ENCODE data around the gene ZNF839.

Gene ZNF839

DNA sequence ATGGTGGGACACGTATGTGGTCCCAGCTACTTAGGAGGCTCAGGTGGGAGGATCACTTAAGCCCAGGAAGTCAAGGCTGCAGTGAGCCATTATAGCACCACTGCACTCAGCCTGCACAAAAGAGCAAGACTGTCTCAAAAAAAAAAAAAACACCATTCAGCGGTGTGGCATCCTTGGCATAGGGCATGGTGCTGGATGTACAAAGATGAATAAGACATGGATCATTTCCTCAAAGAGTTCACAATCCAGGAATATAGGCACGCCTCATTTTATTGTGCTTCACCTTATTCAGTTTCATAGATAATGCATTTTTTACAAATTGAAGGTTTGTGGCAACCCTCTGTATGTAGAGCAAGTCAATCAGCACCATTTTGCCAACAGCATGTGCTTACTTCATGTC is 36.7 kb downstream of the ZNF839 start:
- Histone ChIP-seq H3K79me2 (ENCODE audit: insufficient read depth, low read length) (no peaks in the 10 kb centered on the region), H3K36me3 (ENCODE audit: insufficient read depth, low read length) (peaks cover 44% of the 10 kb centered on the region), H4K20me1 (ENCODE audit: insufficient read depth, low read length) (no peaks in the 10 kb centered on the region), H3K27me3 (ENCODE audit: insufficient read depth, low read length, poor library complexity) (no peaks in the 10 kb centered on the region), H3K4me3 (ENCODE audit: low read depth in 1 of 2, low read length in 2 of 2) (no peak overlapping the region), H3K27ac (ENCODE audit: low read length) (no peak overlapping the region), H3K9me3 (ENCODE audit: insufficient read depth, low read length, severe bottlenecking) (no peaks in the 10 kb centered on the region), H3K4me1 (ENCODE audit: insufficient read depth, low read length) (peaks cover 7% of the 10 kb centered on the region), H3K4me2 (ENCODE audit: insufficient read depth, low read length) (no peak overlapping the region), H2AFZ (ENCODE audit: low read depth, low read length) (no peak overlapping the region), H3K9ac (ENCODE audit: low read depth, low read length) (no peak overlapping the region)
- no peak for DNase-seq
- TF ChIP-seq, protein P1, sequence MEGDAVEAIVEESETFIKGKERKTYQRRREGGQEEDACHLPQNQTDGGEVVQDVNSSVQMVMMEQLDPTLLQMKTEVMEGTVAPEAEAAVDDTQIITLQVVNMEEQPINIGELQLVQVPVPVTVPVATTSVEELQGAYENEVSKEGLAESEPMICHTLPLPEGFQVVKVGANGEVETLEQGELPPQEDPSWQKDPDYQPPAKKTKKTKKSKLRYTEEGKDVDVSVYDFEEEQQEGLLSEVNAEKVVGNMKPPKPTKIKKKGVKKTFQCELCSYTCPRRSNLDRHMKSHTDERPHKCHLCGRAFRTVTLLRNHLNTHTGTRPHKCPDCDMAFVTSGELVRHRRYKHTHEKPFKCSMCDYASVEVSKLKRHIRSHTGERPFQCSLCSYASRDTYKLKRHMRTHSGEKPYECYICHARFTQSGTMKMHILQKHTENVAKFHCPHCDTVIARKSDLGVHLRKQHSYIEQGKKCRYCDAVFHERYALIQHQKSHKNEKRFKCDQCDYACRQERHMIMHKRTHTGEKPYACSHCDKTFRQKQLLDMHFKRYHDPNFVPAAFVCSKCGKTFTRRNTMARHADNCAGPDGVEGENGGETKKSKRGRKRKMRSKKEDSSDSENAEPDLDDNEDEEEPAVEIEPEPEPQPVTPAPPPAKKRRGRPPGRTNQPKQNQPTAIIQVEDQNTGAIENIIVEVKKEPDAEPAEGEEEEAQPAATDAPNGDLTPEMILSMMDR (IDR thresholded peaks at IDR 0.05; ENCODE audit: borderline replicate concordance, extremely low read depth, low read length, poor library complexity, severe bottlenecking), result no peak
- no peak for TF ChIP-seq EZH2 (IDR thresholded peaks at IDR 0.05; ENCODE audit: borderline replicate concordance, low read depth, low read length, severe bottlenecking)
- ATAC-seq (ENCODE audit: insufficient read depth, low read depth), result no peak

DNA sequence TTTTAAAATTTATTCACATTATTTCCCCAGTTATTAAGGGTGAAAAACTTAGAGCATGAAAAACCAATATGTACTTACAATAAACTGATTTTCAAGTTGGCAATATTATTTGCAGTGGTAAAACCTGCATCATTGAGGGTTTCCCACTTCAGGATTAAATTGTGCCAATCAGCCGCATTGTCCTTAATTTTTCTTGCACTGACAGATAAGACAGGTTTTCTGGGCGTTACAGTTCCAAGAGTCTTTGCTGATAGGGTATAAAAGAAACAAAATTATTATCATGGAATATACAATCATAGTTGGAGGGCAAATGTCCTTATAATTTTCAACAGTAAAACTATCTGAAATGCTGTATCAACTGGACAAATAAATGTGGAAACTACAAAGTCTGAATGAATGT is 39.8 kb downstream of the ZNF839 start:
- DNase-seq (no peak), ATAC-seq (ENCODE audit: insufficient read depth, low read depth) (no peak)
- TF ChIP-seq, protein P1 (IDR thresholded peaks at IDR 0.05; ENCODE audit: borderline replicate concordance, extremely low read depth, low read length, poor library complexity, severe bottlenecking), result no peak
- no peak for TF ChIP-seq EZH2 (IDR thresholded peaks at IDR 0.05; ENCODE audit: borderline replicate concordance, low read depth, low read length, severe bottlenecking)
- H3K9ac ChIP-seq (ENCODE audit: low read depth, low read length), result no peak overlapping the region
- no peaks in the 10 kb centered on the region for H3K27me3 ChIP-seq (ENCODE audit: insufficient read depth, low read length, poor library complexity)
- no peaks in the 10 kb centered on the region for H4K20me1 ChIP-seq (ENCODE audit: insufficient read depth, low read length)
- H2AFZ ChIP-seq (ENCODE audit: low read depth, low read length), result no peak overlapping the region
- no peak overlapping the region for H3K4me2 ChIP-seq (ENCODE audit: insufficient read depth, low read length)
- H3K4me1 ChIP-seq (ENCODE audit: insufficient read depth, low read length), result peaks cover 28% of the 10 kb centered on the region
- peaks cover 17% of the 10 kb centered on the region for H3K79me2 ChIP-seq (ENCODE audit: insufficient read depth, low read length)
- H3K9me3 ChIP-seq (ENCODE audit: insufficient read depth, low read length, severe bottlenecking), result no peaks in the 10 kb centered on the region
- peaks cover 30% of the 10 kb centered on the region for H3K36me3 ChIP-seq (ENCODE audit: insufficient read depth, low read length)
- H3K4me3 ChIP-seq (ENCODE audit: low read depth in 1 of 2, low read length in 2 of 2), result no peak overlapping the region
- no peak overlapping the region for H3K27ac ChIP-seq (ENCODE audit: low read length)

DNA sequence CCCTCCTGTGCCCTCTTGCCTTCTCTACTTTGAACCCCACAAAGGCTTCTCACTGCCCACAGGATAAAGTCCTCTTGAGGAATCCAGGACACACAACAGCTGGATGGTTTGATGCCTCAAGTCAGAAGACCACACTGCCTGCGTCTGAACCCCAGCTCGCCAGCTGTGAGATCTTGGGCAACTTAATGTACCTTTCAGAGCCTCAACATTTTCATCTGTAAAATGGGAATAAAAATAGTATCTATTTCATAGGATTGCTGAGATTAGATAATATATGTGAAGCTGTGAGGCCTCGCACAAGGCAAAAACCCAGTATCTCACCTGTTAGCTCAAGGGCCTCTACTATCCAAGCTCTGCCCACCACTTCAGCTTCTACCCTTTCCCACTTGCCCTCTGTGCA is 40.8 kb downstream of the ZNF839 start:
- DNase-seq (no peak), ATAC-seq (ENCODE audit: insufficient read depth, low read depth) (no peak)
- Histone ChIP-seq H3K27ac (ENCODE audit: low read length) (no peak overlapping the region), H3K27me3 (ENCODE audit: insufficient read depth, low read length, poor library complexity) (no peaks in the 10 kb centered on the region), H3K4me1 (ENCODE audit: insufficient read depth, low read length) (peaks cover 33% of the 10 kb centered on the region), H2AFZ (ENCODE audit: low read depth, low read length) (no peak overlapping the region), H3K4me3 (ENCODE audit: low read depth in 1 of 2, low read length in 2 of 2) (no peak overlapping the region), H4K20me1 (ENCODE audit: insufficient read depth, low read length) (no peaks in the 10 kb centered on the region), H3K79me2 (ENCODE audit: insufficient read depth, low read length) (peaks cover 17% of the 10 kb centered on the region), H3K9ac (ENCODE audit: low read depth, low read length) (no peak overlapping the region), H3K4me2 (ENCODE audit: insufficient read depth, low read length) (no peak overlapping the region), H3K36me3 (ENCODE audit: insufficient read depth, low read length) (peaks cover 21% of the 10 kb centered on the region), H3K9me3 (ENCODE audit: insufficient read depth, low read length, severe bottlenecking) (no peaks in the 10 kb centered on the region)
- TF ChIP-seq, protein P1 (IDR thresholded peaks at IDR 0.05; ENCODE audit: borderline replicate concordance, extremely low read depth, low read length, poor library complexity, severe bottlenecking), result no peak
- TF ChIP-seq EZH2 (IDR thresholded peaks at IDR 0.05; ENCODE audit: borderline replicate concordance, low read depth, low read length, severe bottlenecking), result no peak

DNA sequence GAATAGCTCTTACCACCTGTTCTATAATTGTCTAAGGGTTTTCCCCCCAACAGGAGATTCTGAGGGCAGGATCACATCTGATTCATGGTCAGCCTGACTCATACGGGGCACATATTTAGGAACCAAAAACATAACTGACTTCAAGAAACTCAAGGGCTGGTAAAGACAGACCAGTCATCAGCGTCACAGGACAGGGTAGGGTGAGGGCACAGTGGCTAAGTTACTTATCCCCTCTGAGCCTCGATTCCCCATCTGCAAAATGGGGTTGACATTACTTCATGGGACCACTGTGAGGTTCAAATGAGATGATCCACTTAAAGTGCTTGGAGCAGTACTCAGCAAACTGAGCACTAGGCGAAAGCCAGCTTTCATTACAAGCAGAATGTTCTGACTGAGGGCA is 42.5 kb downstream of the ZNF839 start:
- H3K4me1 ChIP-seq (ENCODE audit: insufficient read depth, low read length), result peaks cover 33% of the 10 kb centered on the region
- TF ChIP-seq EZH2 (IDR thresholded peaks at IDR 0.05; ENCODE audit: borderline replicate concordance, low read depth, low read length, severe bottlenecking), result no peak
- TF ChIP-seq, protein P1 (IDR thresholded peaks at IDR 0.05; ENCODE audit: borderline replicate concordance, extremely low read depth, low read length, poor library complexity, severe bottlenecking), result no peak
- peak overlapping the region; percentile 75 for H3K9ac ChIP-seq (ENCODE audit: low read depth, low read length)
- H3K4me3 ChIP-seq (ENCODE audit: low read depth in 1 of 2, low read length in 2 of 2), result peak overlapping the region; percentile 70 to 93
- H3K79me2 ChIP-seq (ENCODE audit: insufficient read depth, low read length), result peaks cover 17% of the 10 kb centered on the region
- peaks cover 9% of the 10 kb centered on the region; the same call in 1 of the 2 replicates for H3K36me3 ChIP-seq (ENCODE audit: insufficient read depth, low read length)
- DNase-seq, result no peak
- peak; percentile 1; the same call in 1 of the 3 replicates for ATAC-seq (ENCODE audit: insufficient read depth, low read depth)
- no peaks in the 10 kb centered on the region for H3K27me3 ChIP-seq (ENCODE audit: insufficient read depth, low read length, poor library complexity)
- H2AFZ ChIP-seq (ENCODE audit: low read depth, low read length), result peak overlapping the region; percentile 91
- peak overlapping the region; percentile 93 for H3K4me2 ChIP-seq (ENCODE audit: insufficient read depth, low read length)
- peak overlapping the region; percentile 77 for H3K27ac ChIP-seq (ENCODE audit: low read length)
- H4K20me1 ChIP-seq (ENCODE audit: insufficient read depth, low read length), result no peaks in the 10 kb centered on the region
- no peaks in the 10 kb centered on the region for H3K9me3 ChIP-seq (ENCODE audit: insufficient read depth, low read length, severe bottlenecking)
